OCI-M2 (cell line): ENCODE results near the gene C1orf87.

Experiments
- DNase-seq: peaks from one replicate; lab custom pipeline; 2025; ENCODE audit not compliant: unreplicated experiment; lab: John Stamatoyannopoulos, UW

The C1orf87 gene, protein sequence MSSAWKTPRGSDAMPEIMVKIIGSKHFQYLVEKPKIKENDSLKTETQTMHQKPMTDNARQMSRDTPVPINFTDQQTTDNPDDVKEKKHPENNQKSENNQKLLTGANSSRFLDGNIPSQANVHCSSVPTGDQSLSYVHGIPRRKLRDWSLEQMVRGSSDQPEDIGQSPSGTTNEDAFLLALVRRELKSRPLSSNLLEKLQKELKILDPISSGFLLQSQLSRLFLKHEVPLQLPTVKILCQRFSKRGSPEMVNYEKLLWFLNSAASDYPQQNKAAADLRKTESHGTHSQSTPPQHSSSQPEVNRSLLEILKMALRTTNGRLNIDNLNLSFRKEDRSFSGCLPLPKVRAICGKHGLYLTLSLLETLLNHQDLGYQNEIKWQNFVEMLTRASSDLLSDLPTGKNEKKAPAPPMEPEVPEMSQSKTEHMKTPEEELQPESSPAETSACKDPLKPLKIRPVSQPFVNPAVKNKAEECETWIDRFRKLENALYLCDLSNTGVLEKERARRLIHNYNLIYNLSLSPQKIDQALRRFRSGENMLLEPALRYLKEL

DNA sequence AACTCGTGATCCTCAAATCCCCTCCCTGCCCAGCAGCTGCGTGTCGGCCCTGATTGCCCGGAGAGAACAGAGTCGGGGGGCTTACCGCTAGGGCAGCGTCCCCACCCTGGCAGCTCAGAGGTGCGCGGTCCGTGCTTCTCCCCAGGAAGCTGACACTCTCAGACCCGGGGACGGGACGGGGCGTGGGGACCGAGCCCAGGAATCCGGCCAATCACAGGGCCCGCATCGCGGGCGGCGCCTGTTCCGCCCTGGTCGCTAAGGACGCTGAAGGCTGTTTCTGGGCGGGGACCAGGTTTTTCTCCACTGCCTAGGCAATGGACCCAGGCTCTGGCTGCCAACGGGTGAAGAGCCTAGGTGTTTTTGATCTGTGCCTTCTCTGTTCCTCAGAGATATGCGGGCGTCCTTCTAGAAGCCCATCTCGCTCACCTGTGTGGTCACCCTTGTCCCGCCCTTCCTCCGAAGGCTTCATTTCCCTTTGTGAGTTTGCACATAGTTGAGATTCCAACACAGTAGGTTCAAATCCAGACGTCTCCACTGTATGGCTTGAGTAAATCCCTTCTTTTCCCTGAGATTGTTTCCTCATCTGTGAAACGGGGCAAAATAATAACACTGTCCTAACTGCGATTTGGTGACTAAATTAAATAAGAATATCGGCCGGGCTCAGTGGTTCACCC, at the start of gene C1orf87:
C1orf87 (minus strand) TSS at position 166 of the 674 bp plus-strand sequence. CDS start 1,127 bp downstream, outside the sequence.
- no peak for DNase-seq

DNA sequence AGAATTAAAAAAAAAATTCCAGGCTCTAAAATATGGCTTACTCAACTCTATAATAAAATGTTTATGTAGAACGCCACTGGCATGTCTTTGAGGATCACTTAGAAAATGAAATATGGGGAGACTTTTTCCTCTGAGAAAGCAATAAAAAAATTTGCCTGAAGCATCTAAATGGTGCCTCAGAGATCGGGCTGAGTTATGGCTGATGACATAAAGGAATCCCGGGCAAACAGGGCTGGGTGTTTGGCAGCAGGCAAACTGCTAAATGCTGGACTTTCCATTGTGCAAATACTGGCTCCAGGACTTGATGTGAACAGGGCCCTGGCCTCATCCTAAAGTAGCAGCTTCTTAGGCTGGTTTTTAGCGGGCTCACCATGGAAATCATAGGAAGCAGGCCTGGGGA, 44.5 kb upstream of the C1orf87 start:
- DNase-seq: no peak

DNA sequence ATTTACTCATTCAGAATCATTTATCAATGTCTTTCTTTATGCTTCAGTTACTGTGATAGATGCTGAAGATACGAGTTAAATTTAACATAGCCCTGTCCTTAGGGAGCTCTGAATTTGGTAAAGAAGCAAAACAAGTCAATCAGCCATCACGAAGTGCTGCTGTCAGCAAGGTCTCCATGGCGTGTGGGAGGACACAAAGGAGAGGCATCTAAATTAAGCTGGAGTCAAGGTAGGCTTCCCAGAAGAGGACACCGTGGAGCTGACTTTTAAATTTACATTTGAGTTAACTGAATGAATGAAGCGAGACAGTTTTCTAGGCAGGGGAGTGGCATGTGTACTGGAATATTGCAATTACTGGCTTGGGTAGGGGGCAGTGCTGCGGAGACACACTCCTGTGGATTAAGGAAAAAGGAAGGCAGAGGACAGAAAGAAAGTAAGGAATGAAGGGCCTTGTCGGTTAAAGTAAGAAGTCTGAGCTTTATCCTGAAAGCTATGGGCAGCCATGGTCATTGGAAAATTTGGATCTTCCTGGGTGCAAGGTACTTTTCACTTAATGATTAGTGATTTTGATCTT, 41.3 kb upstream of the C1orf87 start:
- DNase-seq: no peak

DNA sequence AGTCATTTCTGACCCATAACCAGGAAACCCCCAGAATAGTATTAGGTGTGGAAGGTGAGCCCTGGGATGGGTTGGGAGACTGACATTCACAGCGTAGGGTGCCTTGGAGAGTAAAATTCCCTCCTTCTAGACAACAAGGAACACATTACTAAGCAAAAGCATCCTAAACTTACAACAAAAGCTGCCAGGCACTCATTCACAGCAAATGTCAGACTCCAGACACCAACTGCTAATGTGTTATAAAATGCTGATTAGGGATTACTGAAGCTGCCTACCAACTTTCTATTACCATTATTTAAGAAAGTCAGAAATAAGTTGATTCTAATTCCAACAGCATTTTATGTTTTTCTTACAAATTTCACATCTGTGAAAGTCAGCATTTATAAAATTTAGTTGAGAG, 40.0 kb upstream of the C1orf87 start:
- no peak for DNase-seq

DNA sequence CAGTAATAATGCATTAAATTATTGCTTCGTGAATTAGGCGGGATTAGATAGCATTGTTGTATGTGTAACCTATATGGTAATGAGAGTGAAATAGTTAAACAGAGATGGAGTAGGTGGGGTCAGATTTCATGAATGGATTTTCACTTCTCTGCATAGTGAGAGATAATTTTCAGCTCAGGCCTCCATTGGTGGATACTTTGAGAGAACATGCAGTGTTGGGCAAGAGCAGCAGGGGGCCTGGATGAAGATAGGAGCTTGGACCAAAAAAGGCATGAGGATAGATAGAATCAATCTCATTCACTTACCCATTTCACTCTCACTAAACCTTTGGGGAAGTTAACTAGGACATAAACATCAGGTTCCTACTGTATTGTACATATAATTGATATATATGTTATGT, 39.5 kb upstream of the C1orf87 start:
- DNase-seq: no peak

DNA sequence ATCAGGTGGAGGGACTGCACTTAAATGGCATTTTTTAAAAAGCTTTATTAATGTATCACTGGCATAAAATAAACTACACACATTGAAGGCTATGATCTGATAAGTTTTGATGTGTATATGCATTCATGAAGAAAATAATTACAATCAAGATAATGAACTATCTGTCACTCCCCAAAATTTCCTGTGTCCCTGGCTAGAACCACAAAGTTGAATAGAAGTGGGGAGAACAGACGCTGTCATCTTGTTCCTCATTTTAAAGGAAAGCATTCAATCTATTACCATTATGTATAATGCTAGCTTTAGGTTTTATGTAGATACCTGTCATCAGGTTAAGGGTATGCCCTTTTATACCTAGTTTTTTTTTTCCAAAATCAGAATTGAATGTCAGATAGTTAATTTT, 38.1 kb upstream of the C1orf87 start:
- DNase-seq: no peak

DNA sequence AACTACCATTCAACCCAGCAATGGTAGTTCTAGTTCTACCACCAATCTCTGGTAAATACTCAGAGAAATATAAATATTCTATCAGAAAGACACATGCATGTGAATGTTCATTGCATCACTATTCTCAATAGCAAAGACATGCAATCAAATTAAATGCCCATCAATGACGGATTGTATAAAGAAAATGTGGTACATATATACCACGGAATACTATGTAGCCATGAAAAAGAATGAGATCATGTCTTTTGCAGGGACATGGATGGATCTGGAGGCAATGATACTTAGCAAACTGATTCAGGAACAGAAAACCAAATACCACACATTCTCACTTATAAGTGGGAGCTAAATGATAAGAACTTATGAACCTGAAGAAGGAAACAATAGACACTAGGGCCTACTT, 37.5 kb upstream of the C1orf87 start:
- DNase-seq: no peak

DNA sequence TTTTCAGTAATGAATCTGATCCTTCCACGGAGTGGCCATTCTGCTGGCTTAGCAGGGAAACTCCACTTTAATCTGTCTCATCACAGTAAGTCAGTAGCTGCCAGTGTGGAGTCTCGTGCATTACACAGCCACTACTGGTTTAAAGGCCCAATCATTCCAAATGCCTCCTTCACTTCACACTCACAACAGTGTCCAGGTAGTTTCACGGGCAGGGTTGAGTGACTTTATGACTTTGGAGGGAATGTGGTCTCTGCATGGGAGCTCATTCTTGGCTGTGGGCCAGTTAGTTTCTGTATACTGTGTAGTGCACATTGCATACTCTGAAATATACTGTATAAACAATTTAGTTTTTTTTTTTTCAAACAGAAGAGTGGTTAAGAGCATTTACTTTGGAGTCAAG, 34.6 kb upstream of the C1orf87 start:
- no peak for DNase-seq

DNA sequence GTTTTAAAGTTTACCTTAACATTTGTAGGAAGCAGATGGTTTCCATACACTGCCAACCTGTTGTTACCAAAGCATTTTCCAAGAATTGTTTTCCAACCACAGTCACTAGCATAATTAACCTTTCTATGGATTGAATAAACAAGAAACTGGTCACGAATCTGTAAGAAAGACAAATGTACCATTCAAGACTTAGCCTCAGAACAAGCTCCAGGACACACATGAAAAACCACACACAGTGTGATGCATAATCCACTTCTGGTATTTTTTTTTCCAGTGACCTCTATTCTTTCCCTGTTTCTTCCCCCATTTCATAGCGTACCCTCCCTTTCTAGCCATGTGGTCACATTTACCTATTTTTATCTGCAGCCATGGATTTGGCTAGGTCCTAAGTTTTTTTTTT, 29.6 kb upstream of the C1orf87 start:
- DNase-seq: no peak

DNA sequence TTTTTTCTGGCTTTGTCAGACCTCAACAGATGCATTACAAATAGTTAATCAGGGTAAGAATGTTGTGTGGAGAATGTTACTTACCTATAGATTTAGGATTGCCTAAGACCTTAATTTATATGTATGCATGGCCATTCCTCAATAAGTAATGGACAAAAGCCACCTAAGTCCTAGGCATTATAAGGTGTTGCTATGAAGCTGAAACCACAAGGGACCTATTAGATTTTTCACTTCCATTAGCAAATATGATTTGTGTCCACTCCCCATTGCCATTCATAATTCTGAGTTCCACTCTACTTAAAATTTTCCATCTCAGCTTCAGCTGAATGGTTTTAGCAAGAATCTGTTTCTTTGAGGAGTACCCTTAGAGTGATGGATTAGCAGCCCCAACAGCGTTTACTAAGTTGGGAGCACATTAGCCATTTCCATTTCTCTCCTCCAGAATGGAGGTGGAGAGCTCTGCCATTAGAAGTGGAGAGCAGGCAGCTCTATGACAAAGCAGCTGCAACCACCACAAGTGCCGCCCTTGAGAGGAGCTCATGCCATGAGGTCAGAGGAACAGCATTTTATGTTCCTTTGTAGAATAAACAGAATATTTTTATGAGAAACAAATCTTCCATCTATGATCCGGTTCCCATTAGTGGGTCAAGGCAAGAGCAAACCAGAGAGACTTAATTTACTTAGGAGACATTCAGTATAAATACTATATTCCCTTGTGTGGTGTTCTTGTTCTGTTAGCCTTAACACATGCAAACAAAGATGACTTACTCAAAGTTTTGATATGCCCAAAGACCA, 28.9 kb upstream of the C1orf87 start:
- no peak for DNase-seq

DNA sequence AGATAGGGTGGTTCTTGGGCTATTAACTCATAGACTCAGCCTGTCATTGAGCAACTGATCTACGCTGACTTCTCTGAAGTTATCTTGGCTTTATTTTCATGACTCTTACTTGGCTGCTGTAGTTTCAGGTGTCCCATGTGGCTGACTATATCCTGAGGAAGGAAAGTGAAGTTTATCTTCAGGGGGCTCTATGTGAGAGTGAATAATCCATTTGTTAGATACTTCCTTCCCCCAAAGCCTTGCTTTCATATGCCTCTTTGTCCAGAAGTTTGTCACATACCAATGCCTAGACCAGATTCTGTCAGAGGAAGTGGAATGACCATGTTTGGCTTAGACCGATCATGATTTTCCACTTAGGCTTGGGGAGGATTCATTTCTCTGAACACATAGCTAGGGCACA, 27.9 kb upstream of the C1orf87 start:
- no peak for DNase-seq

DNA sequence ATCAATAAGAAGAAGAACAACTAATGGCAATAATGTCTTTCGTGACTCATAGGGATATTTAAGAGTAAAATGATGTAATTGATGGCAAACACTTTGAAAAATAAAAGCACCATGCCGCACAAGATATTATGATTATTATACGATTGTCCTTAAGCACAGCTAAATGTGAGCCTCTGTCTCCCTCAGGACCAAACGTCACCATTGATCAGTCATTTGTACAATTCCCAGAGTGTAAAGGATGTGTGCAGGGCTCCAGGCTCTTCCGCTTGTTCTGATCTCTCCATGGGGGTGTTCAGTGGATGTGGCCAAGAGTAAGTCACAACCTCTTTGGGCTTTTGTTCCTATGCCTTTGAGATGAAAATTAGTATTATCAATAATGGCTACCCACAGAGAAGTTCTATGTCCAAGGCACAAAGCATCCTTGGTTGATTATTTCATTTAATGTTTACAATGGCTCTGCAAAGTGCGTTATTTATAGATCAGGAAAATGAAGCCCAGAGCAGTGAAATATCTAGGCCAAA, 17.7 kb upstream of the C1orf87 start:
- no peak for DNase-seq

DNA sequence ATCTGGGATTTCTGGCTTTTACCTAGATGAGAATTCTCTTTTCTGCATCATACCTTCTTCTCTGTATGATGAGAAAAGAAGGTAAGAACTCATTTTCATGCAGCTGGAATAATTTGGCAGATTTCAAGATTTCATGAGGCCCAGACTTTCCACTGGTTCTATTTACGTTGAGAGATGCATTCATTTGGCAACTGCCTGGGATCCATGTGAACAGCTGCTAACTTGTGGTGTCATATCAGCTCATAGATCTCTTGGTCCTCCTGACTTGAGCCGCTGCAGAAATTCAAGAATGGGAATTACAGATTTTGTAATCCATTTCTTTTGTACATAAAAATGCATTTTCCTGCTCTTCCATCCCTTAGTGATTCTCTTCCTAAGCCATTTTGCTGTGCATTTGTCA, 17.1 kb upstream of the C1orf87 start:
- no peak for DNase-seq

DNA sequence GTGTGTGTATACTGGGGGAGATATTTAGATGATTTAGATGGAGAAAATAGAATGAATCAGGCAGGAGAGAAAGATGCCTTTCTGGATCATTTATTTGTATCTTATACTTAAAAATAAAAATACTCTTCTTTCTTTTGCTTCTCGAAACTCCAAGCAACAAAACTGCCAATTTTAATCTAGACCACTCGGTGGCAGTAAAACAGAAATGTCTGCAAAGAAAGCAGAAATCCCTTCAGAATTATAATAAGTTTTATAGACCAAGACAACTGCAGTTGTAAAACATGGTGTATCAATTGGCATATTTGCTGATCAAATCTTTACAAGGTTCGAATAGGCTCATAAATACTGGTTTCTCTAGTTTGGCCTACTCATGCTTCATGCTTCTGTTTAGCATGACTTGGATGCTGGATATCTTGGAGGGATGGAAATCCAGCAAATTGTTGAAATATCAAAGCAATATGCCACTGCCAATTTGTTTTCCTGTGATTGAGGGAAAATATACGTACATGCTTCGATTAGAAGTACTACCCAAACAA, 15.1 kb upstream of the C1orf87 start:
- DNase-seq: no peak

DNA sequence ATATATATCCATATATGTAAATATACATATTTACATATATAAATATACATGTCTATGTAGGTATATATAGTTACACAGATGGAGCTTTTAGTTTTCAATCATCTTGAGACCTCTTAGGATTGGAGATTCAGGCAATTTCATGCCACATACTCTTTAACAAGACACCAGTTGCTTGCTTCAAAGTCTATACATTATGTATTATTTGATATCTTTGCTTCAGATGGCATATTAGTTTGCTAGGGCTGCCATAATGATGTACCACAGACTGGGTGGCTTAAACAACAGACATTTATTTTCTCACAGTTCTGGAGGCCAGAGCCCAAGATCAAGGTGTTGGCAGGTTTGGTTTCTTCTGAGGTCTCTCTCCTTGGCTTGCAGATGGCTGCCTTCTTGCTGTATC, 14.1 kb upstream of the C1orf87 start:
- DNase-seq: no peak

DNA sequence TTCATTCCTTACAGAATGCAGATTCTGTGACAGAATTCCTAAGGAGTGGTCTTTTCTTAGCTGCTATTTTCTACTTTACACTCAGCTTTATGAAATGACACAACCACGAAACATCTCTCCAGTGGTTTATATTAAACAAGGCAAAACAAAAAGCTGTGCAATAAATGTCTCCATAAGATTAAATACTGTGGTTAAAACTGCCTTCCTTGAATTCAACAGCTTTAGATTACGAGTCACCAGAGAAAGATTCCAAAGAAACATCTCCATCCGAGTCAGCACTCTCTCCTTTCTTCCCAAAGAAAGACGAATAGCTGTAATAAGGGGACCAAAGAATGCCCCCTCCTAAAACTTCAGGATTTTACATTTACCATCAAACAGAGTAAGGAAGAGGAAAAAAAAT, 4.6 kb upstream of the C1orf87 start:
- DNase-seq: no peak

DNA sequence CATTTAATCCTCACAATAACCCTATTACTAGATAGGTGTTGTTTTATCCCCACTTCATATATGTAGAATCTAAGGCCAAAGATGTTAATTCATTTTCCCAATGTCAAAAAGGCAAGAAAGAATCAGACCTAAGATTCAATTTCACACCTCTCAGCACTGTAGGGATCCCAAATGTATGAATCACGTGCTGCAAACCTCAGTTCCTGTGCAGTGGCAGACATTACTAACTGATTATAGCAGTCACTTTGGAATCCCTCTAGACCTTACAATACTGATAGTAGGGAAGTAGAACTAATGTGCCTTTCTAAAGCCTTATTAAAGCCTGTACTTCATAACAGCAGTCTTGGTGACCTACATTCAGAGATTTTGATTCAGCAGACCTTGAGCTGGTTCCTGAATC, 2.3 kb downstream of the C1orf87 start:
- no peak for DNase-seq

DNA sequence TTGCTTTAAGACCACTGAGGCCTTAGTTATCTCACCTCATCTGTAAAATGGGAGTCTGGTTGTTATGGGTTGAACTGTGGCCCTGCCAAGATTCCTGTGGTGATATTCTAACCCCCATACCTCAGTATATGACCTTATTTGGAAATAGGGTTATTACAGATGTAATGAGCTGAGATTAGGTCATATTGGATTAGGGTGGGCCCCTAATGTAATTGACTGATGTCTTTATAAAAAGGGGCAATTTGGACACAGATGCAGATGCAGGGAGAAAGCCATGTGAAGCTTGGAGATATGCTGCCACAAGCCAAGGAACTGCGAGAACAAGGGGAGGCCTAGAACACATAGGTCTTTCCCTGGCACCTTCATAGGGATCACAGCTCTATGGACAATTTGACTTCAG, 3.9 kb downstream of the C1orf87 start:
- no peak for DNase-seq

DNA sequence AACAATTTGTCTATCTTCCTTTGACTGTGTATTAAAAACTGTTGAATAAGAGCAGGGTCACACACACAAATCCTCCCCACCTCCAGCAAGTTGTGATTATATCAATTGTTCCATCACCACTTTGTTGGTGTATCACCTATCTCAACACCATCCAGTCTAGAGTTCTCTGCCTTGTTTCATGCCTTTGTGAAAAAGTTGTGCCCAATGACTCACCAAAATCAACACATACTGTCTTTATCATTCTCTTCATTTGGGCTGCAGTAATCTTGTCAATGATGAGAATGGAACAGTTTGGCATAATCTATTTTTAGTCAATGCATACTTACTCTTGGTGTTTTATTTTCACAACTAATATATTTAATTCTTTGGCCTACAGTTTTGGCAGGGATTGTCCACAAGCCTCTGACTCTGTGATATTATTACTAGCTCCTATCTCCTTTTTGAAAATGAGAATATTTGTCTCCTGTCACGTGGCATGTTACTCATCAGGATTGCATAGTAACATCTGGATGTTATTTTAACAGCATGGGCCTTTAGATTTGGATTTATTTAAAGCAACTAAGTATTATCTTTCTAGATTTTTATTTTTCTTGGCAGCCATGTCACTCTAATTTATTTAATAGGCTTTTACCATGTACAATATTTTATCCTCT, 5.1 kb downstream of the C1orf87 start:
- DNase-seq: no peak

DNA sequence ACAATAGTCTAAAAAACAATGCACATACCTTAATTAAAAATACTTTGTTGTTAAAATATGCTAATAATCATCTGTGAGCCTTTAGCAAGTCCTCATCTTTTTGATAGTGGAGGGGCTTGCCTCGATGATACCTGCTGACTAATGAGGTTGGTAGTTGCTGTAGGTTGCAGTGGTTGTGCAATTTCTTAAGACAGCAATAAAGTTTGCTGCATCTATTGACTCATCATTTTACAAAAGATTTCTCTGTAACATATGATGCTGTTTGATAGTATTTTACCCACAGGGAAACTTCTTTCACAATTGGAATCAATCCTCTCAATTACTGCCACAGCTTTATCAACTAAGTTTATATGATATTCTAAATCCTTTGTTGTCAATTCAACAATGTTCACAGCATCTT, 7.6 kb downstream of the C1orf87 start:
- no peak for DNase-seq
